AML-193 (cell line): ENCODE data around the gene BCAN.

Experiments used
- DNase-seq, 2 experiments: peaks; one replicate each; lab custom pipeline; 2025; lab: John Stamatoyannopoulos, UW

BCAN gene

GRCh38 chr1:156676820-156677615 lies 35.1 kb downstream of the BCAN start, which contains the start of gene NES:
Gene NES (minus strand): TSS chr1:156677407. CDS start chr1:156677264, 143 bp downstream.
- DNase-seq: no peak

GRCh38 chr1:156677616-156678596 lies 36.0 kb downstream of the BCAN start:
- peak; percentile 34 to 49 for DNase-seq

GRCh38 chr1:156680056-156680455 lies 38.1 kb downstream of the BCAN start:
- DNase-seq: no peak

- no peak for DNase-seq
Measured at GRCh38 chr1:156681196-156681960, 39.5 kb downstream of the BCAN start.

- DNase-seq: no peak
Measured at GRCh38 chr1:156682166-156682890, 40.4 kb downstream of the BCAN start.

- peak in 1 of 2 experiments; percentile 12 for DNase-seq
Measured at GRCh38 chr1:156684227-156684782, 42.4 kb downstream of the BCAN start.

- peak; percentile 65 to 69 for DNase-seq
Measured at GRCh38 chr1:156689035-156689952, 47.4 kb downstream of the BCAN start.

- no peak for DNase-seq
Measured at GRCh38 chr1:156689953-156690674, 48.2 kb downstream of the BCAN start.

- DNase-seq: no peak
Measured at GRCh38 chr1:156690675-156691036, 48.7 kb downstream of the BCAN start.

- no peak for DNase-seq
Measured at GRCh38 chr1:156691191-156691590, 49.3 kb downstream of the BCAN start.

- peak in 1 of 2 experiments; percentile 14 for DNase-seq
Measured at GRCh38 chr1:156691665-156692440, 49.9 kb downstream of the BCAN start.

- no peak for DNase-seq
Measured at GRCh38 chr1:156692441-156692924, 50.6 kb downstream of the BCAN start.

- no peak for DNase-seq
Measured at GRCh38 chr1:156692925-156693847, 51.3 kb downstream of the BCAN start.

- no peak for DNase-seq
Measured at GRCh38 chr1:156693848-156694689, 52.2 kb downstream of the BCAN start.

GRCh38 chr1:156694690-156694962 lies 52.7 kb downstream of the BCAN start:
- no peak for DNase-seq

GRCh38 chr1:156696755-156697154 lies 54.8 kb downstream of the BCAN start:
- DNase-seq: no peak
